Globus pallidus (tissue), 1 donor: ENCODE measurements around the gene SNX18.
"Not testable (repeated sequence)": the region's sequence is repeated elsewhere in the genome, so short reads cannot be mapped to it uniquely, and the experiment has no call there.

Source experiments
- DNase-seq: peaks from one replicate; pipeline ENCODE4 v3.0.0-alpha.2; 2015; ENCODE audit warnings: low spot score

Gene SNX18, protein sequence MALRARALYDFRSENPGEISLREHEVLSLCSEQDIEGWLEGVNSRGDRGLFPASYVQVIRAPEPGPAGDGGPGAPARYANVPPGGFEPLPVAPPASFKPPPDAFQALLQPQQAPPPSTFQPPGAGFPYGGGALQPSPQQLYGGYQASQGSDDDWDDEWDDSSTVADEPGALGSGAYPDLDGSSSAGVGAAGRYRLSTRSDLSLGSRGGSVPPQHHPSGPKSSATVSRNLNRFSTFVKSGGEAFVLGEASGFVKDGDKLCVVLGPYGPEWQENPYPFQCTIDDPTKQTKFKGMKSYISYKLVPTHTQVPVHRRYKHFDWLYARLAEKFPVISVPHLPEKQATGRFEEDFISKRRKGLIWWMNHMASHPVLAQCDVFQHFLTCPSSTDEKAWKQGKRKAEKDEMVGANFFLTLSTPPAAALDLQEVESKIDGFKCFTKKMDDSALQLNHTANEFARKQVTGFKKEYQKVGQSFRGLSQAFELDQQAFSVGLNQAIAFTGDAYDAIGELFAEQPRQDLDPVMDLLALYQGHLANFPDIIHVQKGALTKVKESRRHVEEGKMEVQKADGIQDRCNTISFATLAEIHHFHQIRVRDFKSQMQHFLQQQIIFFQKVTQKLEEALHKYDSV

DNA sequence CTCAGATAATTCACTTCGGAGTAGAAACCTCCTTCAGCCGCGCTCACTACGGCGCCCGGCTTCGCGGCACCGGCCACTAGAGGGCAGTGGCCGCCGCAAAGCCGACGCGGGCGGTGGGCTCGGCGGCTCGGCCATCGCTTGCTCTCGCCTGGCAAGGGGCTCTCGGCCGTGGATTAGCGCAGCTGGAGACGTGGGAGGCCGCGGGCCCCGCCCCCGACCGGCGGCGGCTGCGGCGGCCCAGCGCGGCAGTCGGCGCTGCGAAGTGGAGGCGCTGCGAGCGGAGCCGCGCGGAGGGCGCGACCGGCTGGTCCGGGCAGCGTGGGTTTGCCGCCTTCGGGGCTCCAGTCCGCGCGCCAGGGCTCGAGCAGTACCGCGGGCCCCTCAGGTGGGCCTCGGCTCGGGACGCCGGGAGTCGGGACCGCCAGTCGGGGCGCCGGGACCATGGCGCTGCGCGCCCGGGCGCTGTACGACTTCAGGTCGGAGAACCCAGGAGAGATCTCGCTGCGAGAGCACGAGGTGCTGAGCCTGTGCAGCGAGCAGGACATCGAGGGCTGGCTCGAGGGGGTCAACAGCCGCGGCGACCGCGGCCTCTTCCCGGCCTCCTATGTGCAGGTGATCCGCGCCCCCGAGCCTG, at the start of gene SNX18:
SNX18 (plus strand) TSS at position 248 of the 634 bp plus-strand sequence; CDS start at position 442, 194 bp downstream.
- peak; percentile 91 for DNase-seq

DNA sequence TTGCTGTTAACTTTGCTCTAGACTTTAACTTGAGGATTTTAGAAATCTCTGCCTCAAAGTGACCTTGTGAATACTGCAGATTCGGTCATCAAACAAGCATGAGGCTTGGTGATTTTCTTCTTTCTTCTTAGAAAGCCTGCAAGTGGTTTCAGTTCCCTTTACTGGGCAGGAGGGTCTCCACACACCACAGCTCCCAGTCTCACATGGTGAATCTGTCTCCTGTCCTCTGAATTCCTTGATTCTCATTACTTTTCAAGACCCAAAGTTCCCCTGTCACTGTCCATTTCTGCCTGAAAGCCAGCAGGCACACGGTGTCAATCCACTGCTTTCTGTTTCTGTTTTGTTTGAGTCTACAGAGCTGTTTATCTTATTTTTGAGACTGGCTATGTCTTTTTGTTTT, 47.9 kb upstream of the SNX18 start:
- DNase-seq = peak; percentile 32

DNA sequence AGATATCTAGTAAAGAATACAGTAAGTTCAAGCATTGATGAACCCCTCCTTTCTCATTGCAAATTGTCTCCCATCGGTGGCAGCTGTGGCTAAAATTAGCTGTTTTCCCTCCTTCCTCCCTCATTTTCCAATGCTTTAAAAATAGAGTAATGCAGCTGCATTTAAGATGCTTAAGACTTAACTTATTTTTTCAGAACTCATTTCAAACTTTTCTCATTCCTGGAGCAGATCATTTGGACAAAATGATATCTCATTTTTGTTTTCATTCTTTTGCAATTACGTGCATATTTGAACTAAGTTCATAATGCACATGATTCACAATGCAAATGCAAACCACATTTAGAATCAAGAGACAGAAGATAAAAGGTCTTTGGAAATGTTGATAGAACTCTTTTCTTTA, 47.4 kb upstream of the SNX18 start:
- no peak for DNase-seq

DNA sequence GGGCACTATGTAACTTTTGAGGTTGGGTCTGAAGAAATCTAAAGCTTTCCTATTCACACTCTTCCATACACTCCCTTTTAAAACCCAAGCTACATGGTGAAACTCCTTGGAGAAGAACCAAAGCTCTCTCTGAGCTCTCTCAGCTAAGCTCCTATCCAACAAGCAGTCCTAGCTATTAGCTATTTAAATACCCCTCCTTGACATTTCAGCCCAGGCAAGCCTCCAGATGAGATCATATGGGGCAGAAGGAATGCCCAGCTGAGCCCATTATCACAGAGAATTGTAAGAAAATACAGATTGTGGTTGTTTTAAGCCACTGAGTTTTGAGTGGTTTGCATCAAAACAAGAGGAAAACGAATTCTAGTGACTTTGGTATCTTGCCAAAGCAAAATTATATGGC, 46.9 kb upstream of the SNX18 start:
- no peak for DNase-seq

DNA sequence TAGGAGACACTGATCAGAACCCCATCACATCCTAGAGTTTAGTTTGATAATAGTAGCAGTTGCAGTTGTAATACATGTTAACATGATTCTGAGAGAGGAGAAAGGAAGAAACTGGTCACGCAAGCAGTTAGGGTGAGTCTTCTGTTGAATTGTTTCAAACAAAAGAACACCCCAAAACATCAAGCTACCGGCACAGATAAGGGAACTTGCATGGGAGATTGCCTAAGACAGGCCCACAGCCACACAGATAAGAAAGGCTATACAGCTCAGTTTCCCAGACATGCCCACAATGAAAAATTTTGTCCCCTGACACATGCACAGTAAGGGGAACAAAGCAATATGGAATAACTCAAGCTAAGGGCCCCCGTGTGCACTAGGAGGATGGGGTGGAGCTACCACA, 46.2 kb upstream of the SNX18 start:
- no peak for DNase-seq

DNA sequence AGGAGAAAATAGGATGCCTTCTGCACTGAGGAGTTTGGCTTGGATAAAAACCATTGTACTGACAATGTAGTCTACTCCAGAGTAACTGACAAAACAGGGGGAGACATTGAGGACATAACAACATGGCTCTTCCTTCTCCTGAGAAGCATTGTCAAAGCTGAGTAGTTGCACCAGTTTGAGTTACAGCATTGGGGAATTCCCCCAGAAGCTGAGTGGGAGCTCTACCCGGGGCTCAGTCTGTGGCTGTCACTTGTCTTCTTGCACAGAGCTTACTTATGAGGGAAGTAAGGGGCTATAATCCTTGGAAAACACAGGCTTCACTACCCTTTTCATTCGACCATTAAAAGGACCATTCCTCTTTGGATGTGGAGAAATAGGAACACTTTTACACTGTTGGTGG, 40.9 kb upstream of the SNX18 start:
- DNase-seq = no peak

DNA sequence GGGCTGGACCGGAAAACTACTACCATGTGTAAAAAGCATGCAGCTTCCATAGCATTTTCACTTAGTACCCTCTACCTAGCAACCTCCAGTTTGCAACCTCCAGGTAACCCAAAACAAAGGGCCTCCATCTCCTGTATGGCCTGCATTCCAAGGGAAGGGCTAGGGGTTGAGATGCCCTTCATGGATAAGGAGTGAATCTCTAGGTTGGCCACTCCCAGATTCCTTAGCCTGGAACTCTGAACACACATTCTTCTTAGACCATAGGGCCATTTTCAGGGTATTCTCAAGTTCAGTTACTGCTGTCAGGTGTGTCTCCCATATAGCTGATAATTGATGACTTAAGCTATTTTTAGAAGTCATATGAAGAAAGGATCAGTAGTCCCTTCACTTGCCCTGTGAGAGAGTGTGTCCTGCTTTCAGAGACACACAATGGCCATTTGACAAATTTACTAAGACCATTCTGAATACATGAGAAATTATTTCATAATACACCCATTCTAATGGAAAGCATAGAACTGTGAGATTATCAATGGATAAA, 39.5 kb upstream of the SNX18 start:
- no peak for DNase-seq

DNA sequence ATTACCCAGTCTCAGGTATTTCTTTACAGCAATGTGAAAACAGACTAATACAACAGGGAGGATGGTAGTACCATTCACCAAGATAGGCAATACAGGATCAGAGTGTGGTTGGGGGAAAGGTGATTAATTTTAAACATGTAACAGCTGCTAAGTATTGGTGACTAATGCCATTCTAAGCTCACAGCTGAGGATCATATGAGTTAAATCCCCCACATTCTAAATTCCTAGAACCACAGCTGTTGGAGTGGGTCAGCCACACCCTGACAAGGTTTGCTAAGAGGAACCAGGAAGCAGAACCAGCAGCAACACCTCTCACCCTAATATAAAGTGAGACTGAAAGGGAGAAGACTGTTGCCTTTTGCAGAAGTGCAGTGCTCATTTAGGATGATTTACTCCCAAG, 37.3 kb upstream of the SNX18 start:
- DNase-seq = no peak

DNA sequence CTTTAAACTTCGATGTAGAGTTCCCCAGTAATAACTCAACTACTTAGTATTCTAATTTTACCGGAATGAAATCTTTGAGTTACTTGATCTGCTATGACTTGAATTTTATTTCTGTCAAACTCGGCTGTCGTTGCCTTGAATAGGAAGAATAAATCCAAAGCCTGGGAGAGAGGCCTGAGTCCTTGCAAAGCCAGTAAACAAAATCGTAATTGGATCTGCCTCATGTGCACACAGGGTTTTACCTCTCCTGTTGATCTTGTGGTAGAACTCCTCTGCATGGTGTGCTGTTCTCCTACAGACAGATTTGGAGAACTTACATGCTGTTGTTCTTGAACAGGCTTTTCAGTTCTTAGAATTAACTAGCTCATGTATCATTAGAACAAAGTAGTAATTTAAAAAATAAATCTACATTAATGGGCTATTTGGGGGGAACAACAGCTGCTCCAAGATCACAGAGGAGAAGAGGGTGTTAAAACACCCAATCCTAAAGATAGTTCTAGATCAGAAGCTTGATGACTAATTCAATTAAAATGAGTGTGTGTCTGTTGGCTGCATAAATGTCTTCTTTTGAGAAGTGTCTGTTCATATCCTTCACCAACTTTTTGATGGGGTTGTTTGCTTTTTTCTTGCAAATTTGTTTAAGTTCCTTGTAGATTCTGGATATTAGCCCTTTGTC, 33.2 kb upstream of the SNX18 start:
- DNase-seq = no peak

DNA sequence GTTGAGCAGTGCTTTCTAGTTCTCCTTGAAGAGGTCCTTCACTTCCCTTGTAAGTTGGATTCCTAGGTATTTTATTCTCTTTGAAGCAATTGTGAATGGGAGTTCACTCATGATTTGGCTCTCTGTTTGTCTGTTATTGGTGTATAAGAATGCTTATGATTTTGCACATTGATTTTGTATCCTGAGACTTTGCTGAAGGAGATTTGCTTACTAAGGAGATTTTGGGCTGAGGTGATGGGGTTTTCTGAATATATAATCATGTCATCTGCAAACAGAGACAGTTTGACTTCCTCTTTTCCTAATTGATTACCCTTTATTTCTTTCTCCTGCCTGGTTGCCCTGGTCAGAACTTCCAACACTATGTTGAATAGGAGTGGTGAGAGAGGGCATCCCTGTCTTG, 31.9 kb upstream of the SNX18 start:
- DNase-seq = not testable (repeated sequence)

DNA sequence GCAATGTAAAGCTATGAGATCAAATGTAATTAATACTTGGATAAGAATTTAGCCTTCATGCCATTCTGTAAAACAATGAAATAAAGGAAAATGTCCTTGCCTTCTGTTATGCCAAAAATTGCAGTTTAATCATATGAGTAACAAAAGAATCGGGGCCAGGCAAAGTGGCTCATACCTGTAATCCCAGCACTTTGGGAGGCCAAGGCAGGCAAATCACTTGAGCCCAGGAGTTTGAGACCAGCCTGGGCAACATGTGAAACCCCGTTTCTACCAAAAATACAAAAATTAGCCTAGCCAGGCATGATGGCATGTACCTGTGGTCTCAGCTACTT, 27.9 kb upstream of the SNX18 start:
- not testable (repeated sequence) for DNase-seq

DNA sequence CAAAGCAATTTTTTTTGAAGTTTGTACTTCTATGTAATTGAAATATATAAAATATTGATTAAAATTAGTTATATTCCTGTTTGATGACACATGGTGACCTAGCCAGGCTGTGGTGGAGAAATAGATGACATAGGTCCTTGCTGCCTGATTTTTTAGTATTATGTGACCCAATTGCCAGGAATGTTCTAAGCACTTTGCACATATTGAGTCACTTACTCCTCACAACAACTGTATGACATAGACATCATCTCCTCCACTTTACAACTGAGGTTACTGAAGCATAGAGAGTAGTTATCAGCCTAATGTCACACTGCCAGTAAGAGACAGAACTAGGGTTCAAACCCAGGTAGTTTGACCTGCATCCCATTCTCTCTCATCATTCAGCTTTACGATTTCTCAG, 26.2 kb upstream of the SNX18 start:
- DNase-seq = no peak

DNA sequence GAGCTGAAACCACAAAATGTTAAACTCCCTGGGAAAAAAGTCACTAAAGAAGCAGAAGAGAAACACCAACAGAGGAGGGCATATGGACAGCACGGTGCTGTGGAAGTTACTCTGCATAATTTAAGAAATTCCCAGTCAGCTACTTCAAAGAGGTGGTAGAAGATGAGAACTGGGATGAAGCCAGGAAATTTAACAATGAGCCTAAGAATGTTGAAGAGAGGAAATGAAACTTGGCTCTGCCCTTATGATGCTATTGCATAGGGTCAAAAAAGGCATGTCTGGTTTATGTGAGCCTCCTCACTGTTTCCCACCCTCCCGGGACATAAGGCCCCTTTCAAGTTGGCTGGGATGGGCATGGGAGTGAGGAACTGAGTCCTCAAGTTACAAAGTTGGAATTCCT, 25.4 kb upstream of the SNX18 start:
- no peak for DNase-seq

DNA sequence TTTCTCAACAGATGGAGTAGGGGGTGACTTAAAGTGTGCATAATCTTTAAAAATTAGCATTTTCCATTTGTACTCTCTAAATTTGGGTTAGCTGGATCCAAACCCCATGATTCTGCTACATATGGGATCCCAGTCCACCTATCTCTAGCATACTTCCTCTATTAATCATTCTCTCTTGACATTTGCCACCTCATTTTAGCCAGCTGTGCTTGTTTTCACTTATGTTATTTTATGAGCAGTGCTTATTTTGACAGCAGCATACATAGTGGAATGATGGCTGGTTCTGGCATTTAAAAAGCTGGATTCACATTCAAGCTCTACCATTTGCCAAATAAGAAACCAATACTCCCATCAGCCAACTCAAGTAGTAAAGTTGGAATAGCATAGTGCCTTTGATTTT, 22.5 kb upstream of the SNX18 start:
- DNase-seq = no peak

DNA sequence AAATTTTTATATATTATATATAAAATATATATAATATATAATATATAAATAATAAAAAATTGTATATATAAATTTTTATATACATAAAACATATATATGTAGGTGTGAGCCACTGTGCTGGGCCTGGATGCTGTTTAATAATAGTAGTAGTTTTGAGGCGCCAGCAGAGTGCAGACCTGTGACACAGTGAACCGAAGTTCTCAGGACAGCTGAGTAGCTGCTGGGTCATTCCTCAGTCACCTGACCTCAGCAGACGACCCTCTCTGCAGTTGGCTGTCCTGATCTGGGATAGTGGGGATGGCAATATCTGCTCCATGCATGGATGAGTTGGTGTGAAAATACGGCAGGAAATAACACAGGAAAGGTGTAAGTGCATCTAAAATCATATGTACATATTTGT, 3.3 kb upstream of the SNX18 start:
- no peak for DNase-seq

DNA sequence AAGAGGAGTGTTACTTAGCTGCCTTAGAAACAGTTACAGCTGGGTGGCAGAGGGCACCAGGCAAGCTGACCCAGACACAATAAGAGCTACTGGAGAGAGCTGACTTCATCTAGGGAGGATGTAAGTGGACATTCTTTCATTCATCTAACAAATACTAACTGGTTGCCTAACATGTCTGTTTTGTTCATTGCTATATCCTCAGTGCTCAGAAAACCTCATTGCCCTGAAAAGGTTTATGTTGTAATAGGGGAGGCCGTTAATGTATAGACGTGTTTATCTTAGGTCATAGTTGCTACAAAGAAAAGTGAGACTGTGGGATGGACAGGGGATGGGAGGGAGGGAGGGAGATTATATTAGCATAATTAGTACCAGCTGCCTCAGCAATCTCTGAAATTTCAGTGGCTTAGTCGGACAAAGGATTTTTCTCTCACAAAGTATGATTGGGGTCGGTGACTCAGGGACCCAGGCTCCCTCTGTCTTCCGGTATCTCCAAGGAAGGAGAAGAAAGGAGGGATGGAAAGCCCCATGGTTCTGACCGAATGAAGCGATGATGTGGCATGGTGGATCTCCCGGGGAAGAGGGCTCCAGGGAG, 2.6 kb upstream of the SNX18 start:
- DNase-seq = no peak

DNA sequence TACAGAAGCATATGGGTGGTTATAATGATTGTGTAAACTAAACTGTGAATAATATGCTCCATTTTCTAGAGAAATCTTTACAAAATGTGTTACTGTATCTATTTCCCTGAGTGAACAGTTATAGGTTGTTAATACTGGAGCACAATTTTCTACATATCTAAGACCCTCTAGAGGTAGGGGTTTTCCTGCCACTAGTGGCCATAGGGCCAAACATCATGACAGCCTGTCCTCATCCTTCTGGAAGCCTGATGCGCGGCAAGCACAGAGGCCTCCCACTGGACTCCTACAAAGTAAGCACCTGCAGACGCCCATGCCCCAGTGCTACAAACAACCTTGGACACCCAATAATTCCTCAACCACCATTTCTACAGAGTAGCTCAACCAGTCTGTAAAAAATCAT, 1.9 kb upstream of the SNX18 start:
- DNase-seq = no peak

DNA sequence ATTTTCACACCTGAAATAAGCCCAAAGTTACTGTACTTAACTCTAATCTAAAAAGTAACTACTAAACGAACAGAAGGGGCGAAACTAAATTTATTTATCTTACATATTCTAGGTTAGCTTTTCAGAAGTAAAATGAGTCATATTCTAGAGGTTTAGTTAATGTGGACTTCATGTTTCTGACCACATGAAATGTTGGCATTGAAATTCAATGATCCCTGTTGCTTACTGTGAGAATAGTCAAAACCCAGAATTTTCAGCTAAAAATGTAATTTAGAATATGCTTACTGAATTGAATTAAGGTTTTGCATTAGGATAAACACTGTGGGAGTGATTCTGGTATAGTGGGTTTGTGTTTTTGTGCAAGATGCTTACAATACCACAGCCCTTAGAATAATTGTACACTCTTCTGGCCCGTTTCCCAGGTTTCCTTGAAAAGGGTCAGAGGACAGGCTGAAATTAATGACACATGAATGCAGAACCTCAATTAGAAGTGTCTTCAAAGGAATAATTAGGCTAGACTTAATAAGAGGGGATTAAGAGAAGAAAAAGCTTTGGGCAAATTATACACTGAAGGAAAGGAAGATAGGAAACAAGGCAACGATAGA, 1.4 kb upstream of the SNX18 start:
- no peak for DNase-seq

DNA sequence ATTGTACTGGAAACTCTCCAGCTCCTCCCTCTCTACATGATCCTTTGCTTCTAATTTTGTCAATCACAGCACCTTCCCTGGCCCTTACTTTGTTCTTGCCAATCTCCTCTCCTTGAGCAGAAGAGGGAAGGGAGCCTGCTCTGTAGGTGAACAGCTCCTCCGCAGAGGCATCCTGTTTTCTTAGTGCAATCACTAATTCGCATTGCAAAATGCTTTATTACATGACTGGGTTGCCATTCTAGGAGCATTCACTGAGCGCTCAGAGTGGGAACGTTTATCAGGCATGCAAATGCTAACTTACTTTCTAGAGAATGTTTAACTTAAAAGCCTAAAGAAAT, 416 bp upstream of the SNX18 start:
- DNase-seq = no peak

DNA sequence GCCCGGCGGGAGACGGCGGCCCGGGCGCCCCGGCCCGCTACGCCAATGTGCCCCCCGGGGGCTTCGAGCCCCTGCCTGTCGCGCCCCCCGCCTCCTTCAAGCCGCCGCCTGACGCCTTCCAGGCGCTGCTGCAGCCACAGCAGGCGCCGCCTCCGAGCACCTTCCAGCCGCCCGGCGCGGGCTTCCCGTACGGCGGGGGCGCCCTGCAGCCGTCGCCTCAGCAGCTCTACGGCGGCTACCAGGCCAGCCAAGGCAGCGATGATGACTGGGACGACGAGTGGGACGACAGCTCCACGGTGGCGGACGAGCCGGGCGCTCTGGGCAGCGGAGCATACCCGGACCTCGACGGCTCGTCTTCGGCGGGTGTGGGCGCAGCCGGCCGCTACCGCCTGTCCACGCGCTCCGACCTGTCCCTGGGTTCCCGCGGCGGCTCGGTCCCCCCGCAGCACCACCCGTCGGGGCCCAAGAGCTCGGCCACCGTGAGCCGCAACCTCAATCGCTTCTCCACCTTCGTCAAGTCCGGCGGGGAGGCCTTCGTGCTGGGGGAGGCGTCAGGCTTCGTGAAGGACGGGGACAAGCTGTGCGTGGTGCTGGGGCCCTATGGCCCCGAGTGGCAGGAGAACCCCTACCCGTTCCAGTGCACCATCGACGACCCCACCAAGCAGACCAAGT, 723 bp downstream of the SNX18 start:
- DNase-seq = no peak

DNA sequence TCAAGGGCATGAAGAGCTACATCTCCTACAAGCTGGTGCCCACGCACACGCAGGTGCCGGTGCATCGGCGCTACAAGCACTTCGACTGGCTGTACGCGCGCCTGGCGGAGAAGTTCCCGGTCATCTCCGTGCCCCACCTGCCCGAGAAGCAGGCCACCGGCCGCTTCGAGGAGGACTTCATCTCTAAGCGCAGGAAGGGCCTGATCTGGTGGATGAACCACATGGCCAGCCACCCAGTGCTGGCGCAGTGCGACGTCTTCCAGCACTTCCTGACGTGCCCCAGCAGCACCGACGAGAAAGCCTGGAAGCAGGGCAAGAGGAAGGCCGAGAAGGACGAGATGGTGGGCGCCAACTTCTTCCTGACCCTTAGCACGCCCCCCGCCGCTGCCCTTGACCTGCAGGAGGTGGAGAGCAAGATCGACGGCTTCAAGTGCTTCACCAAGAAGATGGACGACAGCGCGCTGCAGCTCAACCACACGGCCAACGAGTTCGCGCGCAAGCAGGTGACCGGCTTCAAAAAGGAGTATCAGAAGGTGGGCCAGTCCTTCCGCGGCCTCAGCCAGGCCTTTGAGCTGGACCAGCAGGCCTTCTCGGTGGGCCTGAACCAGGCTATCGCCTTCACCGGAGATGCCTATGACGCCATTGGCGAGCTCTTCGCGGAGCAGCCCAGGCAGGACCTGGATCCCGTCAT, 1.4 kb downstream of the SNX18 start:
- DNase-seq = no peak
